Neural cell (in vitro differentiated cells): Measurements from ENCODE around the gene BBS4. TPM values are rescaled to one million over a fixed set of nuclear protein-coding genes. Genes with fewer than 3 reads are reported as not detected.

ENCODE experiments used
- H2AFZ ChIP-seq: fragments of 200-600, 300-800 bp; sonication (generic), shearing (Covaris generic); 2 replicates; pipeline ENCODE4 v1.6.0; 2014; ENCODE audit warnings: low read depth, mild to moderate bottlenecking, antibody characterized with exemption, low read length, moderate library complexity
- H3F3A ChIP-seq: fragments of 200-600 bp; shearing (Covaris generic); 2 replicates; pipeline ENCODE4 v1.6.1; 2016; ENCODE audit warnings: mild to moderate bottlenecking, moderate library complexity, mixed read lengths, antibody characterized with exemption, low read length; ENCODE audit not compliant: insufficient read depth, poor library complexity, severe bottlenecking
- H3K27ac ChIP-seq: fragments of 200-600, 300-800 bp; sonication (generic), shearing (Covaris generic); 2 replicates; pipeline ENCODE4 v1.5.1; 2014; ENCODE audit warnings: mild to moderate bottlenecking, low read length, moderate library complexity
- H3K27me3 ChIP-seq: fragments of 300-800, 200-600 bp; sonication (generic), shearing (Covaris generic); 2 replicates; pipeline ENCODE4 v1.6.0; 2014; ENCODE audit warnings: mild to moderate bottlenecking, low read depth, low read length, moderate library complexity; ENCODE audit not compliant: insufficient read depth
- H3K36me3 ChIP-seq: fragments of 300-800, 200-600 bp; sonication (generic), shearing (Covaris generic); 2 replicates; pipeline ENCODE4 v1.5.1; 2014; ENCODE audit warnings: mild to moderate bottlenecking, antibody characterized with exemption, low read length, moderate library complexity; ENCODE audit not compliant: insufficient read depth
- H3K4me2 ChIP-seq: fragments of 300-800, 200-600 bp; sonication (generic), shearing (Covaris generic); 2 replicates; pipeline ENCODE4 v1.6.0; 2014; ENCODE audit warnings: mild to moderate bottlenecking, low read length
- H3K4me3 ChIP-seq: fragments of 300-800, 200-600 bp; sonication (generic), shearing (Covaris generic); 2 replicates; pipeline ENCODE4 v1.5.1; 2014; ENCODE audit warnings: mild to moderate bottlenecking, low read length, moderate library complexity
- H3K79me2 ChIP-seq: fragments of 200-600 bp; shearing (Covaris generic); replicated peaks from 2 replicates; pipeline ENCODE4 v1.6.0; 2014; ENCODE audit warnings: mild to moderate bottlenecking, low read length, moderate library complexity; ENCODE audit not compliant: insufficient read depth
- H3K9ac ChIP-seq: fragments of 300-800, 200-600 bp; sonication (generic), shearing (Covaris generic); 2 replicates; pipeline ENCODE4 v1.6.1; 2016; ENCODE audit warnings: mild to moderate bottlenecking, low read length, mixed read lengths
- H3K9me2 ChIP-seq: fragments of 200-600 bp; shearing (Covaris generic); 2 replicates; pipeline ENCODE4 v1.6.1; 2016; ENCODE audit warnings: mild to moderate bottlenecking, low read length, mixed read lengths; ENCODE audit not compliant: insufficient read depth
- H3K9me3 ChIP-seq: fragments of 200-600, 300-800 bp; sonication (generic), shearing (Covaris generic); 2 replicates; pipeline ENCODE4 v1.6.1; 2016; ENCODE audit warnings: mild to moderate bottlenecking, mixed run types, low read length, moderate library complexity, mixed read lengths
- H4K20me1 ChIP-seq: fragments of 200-600 bp; shearing (Covaris generic); 2 replicates; pipeline ENCODE4 v1.6.1; 2016; ENCODE audit warnings: mild to moderate bottlenecking, mixed run types; ENCODE audit not compliant: insufficient read depth
- CTCF ChIP-seq: fragments of 450-650 bp; IDR thresholded peaks from 2 replicates; pipeline ENCODE4 v1.5.1; 2014; ENCODE audit warnings: antibody characterized with exemption, mild to moderate bottlenecking, moderate library complexity; ENCODE audit not compliant: poor library complexity, severe bottlenecking
- EP300 ChIP-seq: fragments of 450-650 bp; conservative IDR thresholded peaks from 2 replicates; pipeline ENCODE4 v1.6.1; 2014; ENCODE audit warnings: antibody characterized with exemption, mild to moderate bottlenecking, moderate library complexity; ENCODE audit not compliant: poor library complexity, severe bottlenecking
- EZH2 ChIP-seq: fragments of 200-600, 300-800 bp; shearing (Covaris generic), sonication (generic); IDR thresholded peaks from 2 replicates; pipeline ENCODE4 v1.6.1; 2014; ENCODE audit warnings: antibody characterized with exemption, low read length, borderline replicate concordance, mild to moderate bottlenecking; ENCODE audit not compliant: insufficient read depth, poor library complexity, severe bottlenecking
- MXI1 ChIP-seq: fragments of 450-650 bp; conservative IDR thresholded peaks from 2 replicates; pipeline ENCODE4 v1.6.1; 2014; ENCODE audit warnings: antibody characterized with exemption, mild to moderate bottlenecking; ENCODE audit not compliant: poor library complexity, severe bottlenecking
- POLR2AphosphoS5 ChIP-seq: IDR thresholded peaks from 2 replicates; pipeline ENCODE4 v1.6.1; 2012
- RAD21 ChIP-seq: fragments of 450-650 bp; conservative IDR thresholded peaks from 2 replicates; pipeline ENCODE4 v1.6.1; 2014; ENCODE audit warnings: antibody characterized with exemption, mild to moderate bottlenecking, moderate library complexity
- REST ChIP-seq: IDR thresholded peaks from 2 replicates; pipeline ENCODE4 v1.6.1; 2012; ENCODE audit warnings: borderline replicate concordance
- SMC3 ChIP-seq: fragments of 450-650 bp; conservative IDR thresholded peaks from 2 replicates; pipeline ENCODE4 v1.6.1; 2014; ENCODE audit warnings: antibody characterized with exemption, mild to moderate bottlenecking, moderate library complexity; ENCODE audit not compliant: poor library complexity
- TAF1 ChIP-seq: IDR thresholded peaks from 2 replicates; pipeline ENCODE4 v1.6.1; 2012; ENCODE audit warnings: low read depth
- polyA plus RNA-seq: library from polyadenylated mRNA; depleted of rRNA; stranded (reverse); fragments of >200 nt; gene quantifications from 2 replicates; pipeline ENCODE4 v1.2.3, GENCODE V29; 2014

Gene BBS4
- polyA plus RNA-seq, 1 donor from 2014 or later, result 88.2 TPM

- no peaks in the 10 kb centered on the region for H3F3A ChIP-seq
- peaks cover 7% of the 10 kb centered on the region for H3K79me2 ChIP-seq
- no peak overlapping the region for H2AFZ ChIP-seq
- no peak overlapping the region for H3K4me3 ChIP-seq
- no peaks in the 10 kb centered on the region for H3K9me3 ChIP-seq
- H3K9me2 ChIP-seq, result no peaks in the 10 kb centered on the region
- no peak overlapping the region for H3K27ac ChIP-seq
- TF ChIP-seq EZH2 (no peak), REST (no peak), MXI1 (no peak), RAD21 (no peak), POLR2AphosphoS5 (no peak), TAF1 (no peak), SMC3 (no peak), EP300 (no peak), CTCF (no peak)
- no peak overlapping the region for H3K9ac ChIP-seq
- H3K27me3 ChIP-seq, result peaks cover 4% of the 10 kb centered on the region
- no peaks in the 10 kb centered on the region for H4K20me1 ChIP-seq
- H3K36me3 ChIP-seq, result no peaks in the 10 kb centered on the region
- H3K4me2 ChIP-seq, result no peak overlapping the region
These were observed 3.2 kb upstream of the BBS4 start for GRCh38 chr15:72682772-72683171.

GRCh38 chr15:72685301-72685924 is 594 bp upstream of the BBS4 start:
- H3K27ac ChIP-seq, result peak overlapping the region; percentile 87
- peak overlapping the region; percentile 96 for H2AFZ ChIP-seq
- no peaks in the 10 kb centered on the region for H3K9me2 ChIP-seq
- H3K9ac ChIP-seq, result peak overlapping the region; percentile 80
- H3F3A ChIP-seq, result no peaks in the 10 kb centered on the region
- H3K79me2 ChIP-seq, result peaks cover 23% of the 10 kb centered on the region
- no peaks in the 10 kb centered on the region for H3K36me3 ChIP-seq
- peak overlapping the region; percentile 81 for H3K4me3 ChIP-seq
- TF ChIP-seq POLR2AphosphoS5, result no peak
- TF ChIP-seq RAD21, result no peak
- no peak for TF ChIP-seq TAF1
- TF ChIP-seq SMC3, result no peak
- TF ChIP-seq EP300, result no peak
- TF ChIP-seq EZH2, result no peak
- no peak for TF ChIP-seq CTCF
- no peak for TF ChIP-seq MXI1
- no peak for TF ChIP-seq REST
- H3K4me2 ChIP-seq, result peak overlapping the region; percentile 34
- no peaks in the 10 kb centered on the region for H3K27me3 ChIP-seq
- no peaks in the 10 kb centered on the region for H3K9me3 ChIP-seq
- H4K20me1 ChIP-seq, result no peaks in the 10 kb centered on the region
